OCI-LY1 (cell line): ENCODE results near the gene BAIAP3.

ENCODE experiments used
- H2AFZ ChIP-seq: fragments of 200-600 bp; sonication (generic), shearing (Covaris generic); 2 replicates; pipeline ENCODE4 v1.6.0; 2014; ENCODE audit warnings: antibody characterized with exemption, mild to moderate bottlenecking, low read length
- H3F3A ChIP-seq: fragments of 200-600 bp; sonication (generic), shearing (Covaris generic); 2 replicates; pipeline ENCODE4 v1.6.0; 2014; ENCODE audit warnings: mild to moderate bottlenecking, antibody characterized with exemption, low read length, moderate library complexity; ENCODE audit not compliant: insufficient read depth
- H3K27ac ChIP-seq: fragments of 200-600 bp; sonication (generic); 2 replicates; pipeline ENCODE4 v1.5.1; 2014; ENCODE audit warnings: low read length, mixed run types, mild to moderate bottlenecking, low read depth; ENCODE audit not compliant: poor library complexity, severe bottlenecking
- H3K27me3 ChIP-seq: fragments of 200-600 bp; sonication (generic); 2 replicates; pipeline ENCODE4 v1.6.0; 2014; ENCODE audit warnings: antibody characterized with exemption, mild to moderate bottlenecking, low read length, moderate library complexity; ENCODE audit not compliant: insufficient read depth
- H3K36me3 ChIP-seq: fragments of 200-600 bp; sonication (generic); 2 replicates; pipeline ENCODE4 v1.6.1; 2014; ENCODE audit warnings: mild to moderate bottlenecking, antibody characterized with exemption, low read length, moderate library complexity, mixed read lengths; ENCODE audit not compliant: insufficient read depth
- H3K4me1 ChIP-seq: fragments of 200-600 bp; sonication (generic); 2 replicates; pipeline ENCODE4 v1.5.1; 2014; ENCODE audit warnings: mild to moderate bottlenecking, low read length, moderate library complexity; ENCODE audit not compliant: insufficient read depth, severe bottlenecking
- H3K4me2 ChIP-seq: fragments of 200-600 bp; sonication (generic), shearing (Covaris generic); 2 replicates; pipeline ENCODE4 v1.6.1; 2014; ENCODE audit warnings: low read length
- H3K4me3 ChIP-seq: fragments of 200-600 bp; sonication (generic); 2 replicates; pipeline ENCODE4 v1.5.1; 2014; ENCODE audit warnings: low read length, low read depth, mild to moderate bottlenecking, mixed read lengths; ENCODE audit not compliant: poor library complexity, severe bottlenecking
- H3K79me2 ChIP-seq: fragments of 200-600 bp; shearing (Covaris generic); 2 replicates; pipeline ENCODE4 v1.6.1; 2016; ENCODE audit warnings: mixed run types, low read length, mixed read lengths; ENCODE audit not compliant: insufficient read depth
- H3K9ac ChIP-seq: fragments of 200-600 bp; sonication (generic), shearing (Covaris generic); 2 replicates; pipeline ENCODE4 v1.6.1; 2014; ENCODE audit warnings: mild to moderate bottlenecking, low read length, mixed read lengths
- H3K9me2 ChIP-seq: fragments of 200-600 bp; sonication (generic), shearing (Covaris generic); 2 replicates; pipeline ENCODE4 v1.6.1; 2014; ENCODE audit warnings: low read depth, mild to moderate bottlenecking, low read length, mixed read lengths
- H3K9me3 ChIP-seq: fragments of 200-600 bp; shearing (Covaris generic); 2 replicates; pipeline ENCODE4 v1.6.1; 2014; ENCODE audit warnings: low read length, mixed read lengths
- H4K20me1 ChIP-seq: fragments of 200-600 bp; sonication (generic), shearing (Covaris generic); 2 replicates; pipeline ENCODE4 v1.6.0; 2016; ENCODE audit warnings: mild to moderate bottlenecking, low read length; ENCODE audit not compliant: insufficient read depth
- EZH2 ChIP-seq: fragments of 200-600 bp; sonication (generic), shearing (Covaris generic); IDR thresholded peaks from 2 replicates; pipeline ENCODE4 v1.8.0; 2017; ENCODE audit warnings: borderline replicate concordance, mixed run types, mild to moderate bottlenecking, antibody characterized with exemption, low read length, moderate library complexity, mixed read lengths
- TF ChIP-seq, protein P1 (sequence below): fragments of 200-600 bp; sonication (generic), shearing (Covaris generic); IDR thresholded peaks from 2 replicates; pipeline ENCODE4 v1.5.1; 2017; ENCODE audit warnings: mild to moderate bottlenecking, antibody characterized with exemption, low read length, moderate library complexity, mixed read lengths

Gene BAIAP3

GRCh38 chr16:1330260-1330914 lies 3.1 kb upstream of the BAIAP3 start:
- Histone ChIP-seq H2AFZ (no peak overlapping the region), H3F3A (no peaks in the 10 kb centered on the region), H3K9ac (no peak overlapping the region), H3K9me2 (no peaks in the 10 kb centered on the region), H3K27me3 (0 out of 2 replicates have a peak, but pooled peaks cover 5% of the 10 kb centered on the region), H3K4me1 (peaks cover 45% of the 10 kb centered on the region), H3K36me3 (peaks cover 2% of the 10 kb centered on the region; the same call in 1 of the 2 replicates), H4K20me1 (no peaks in the 10 kb centered on the region), H3K79me2 (no peaks in the 10 kb centered on the region), H3K4me2 (no peak overlapping the region), H3K9me3 (no peaks in the 10 kb centered on the region), H3K4me3 (peak overlapping the region; percentile 55), H3K27ac (peak overlapping the region; percentile 93)
- TF ChIP-seq EZH2 = no peak
- TF ChIP-seq, protein P1, sequence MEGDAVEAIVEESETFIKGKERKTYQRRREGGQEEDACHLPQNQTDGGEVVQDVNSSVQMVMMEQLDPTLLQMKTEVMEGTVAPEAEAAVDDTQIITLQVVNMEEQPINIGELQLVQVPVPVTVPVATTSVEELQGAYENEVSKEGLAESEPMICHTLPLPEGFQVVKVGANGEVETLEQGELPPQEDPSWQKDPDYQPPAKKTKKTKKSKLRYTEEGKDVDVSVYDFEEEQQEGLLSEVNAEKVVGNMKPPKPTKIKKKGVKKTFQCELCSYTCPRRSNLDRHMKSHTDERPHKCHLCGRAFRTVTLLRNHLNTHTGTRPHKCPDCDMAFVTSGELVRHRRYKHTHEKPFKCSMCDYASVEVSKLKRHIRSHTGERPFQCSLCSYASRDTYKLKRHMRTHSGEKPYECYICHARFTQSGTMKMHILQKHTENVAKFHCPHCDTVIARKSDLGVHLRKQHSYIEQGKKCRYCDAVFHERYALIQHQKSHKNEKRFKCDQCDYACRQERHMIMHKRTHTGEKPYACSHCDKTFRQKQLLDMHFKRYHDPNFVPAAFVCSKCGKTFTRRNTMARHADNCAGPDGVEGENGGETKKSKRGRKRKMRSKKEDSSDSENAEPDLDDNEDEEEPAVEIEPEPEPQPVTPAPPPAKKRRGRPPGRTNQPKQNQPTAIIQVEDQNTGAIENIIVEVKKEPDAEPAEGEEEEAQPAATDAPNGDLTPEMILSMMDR = peak; percentile 79

GRCh38 chr16:1330931-1331711 lies 2.3 kb upstream of the BAIAP3 start:
- Histone ChIP-seq H3K79me2 (no peaks in the 10 kb centered on the region), H3K9ac (peak overlapping the region; percentile 39; the same call in 1 of the 2 replicates), H3K36me3 (no peaks in the 10 kb centered on the region), H3K4me3 (peak overlapping the region; percentile 55), H3K4me1 (peaks cover 39% of the 10 kb centered on the region), H2AFZ (no peak overlapping the region), H3K4me2 (peak overlapping the region; percentile 75), H3K9me2 (no peaks in the 10 kb centered on the region), H3K9me3 (no peaks in the 10 kb centered on the region), H3K27ac (peak overlapping the region; percentile 93), H3K27me3 (0 out of 2 replicates have a peak, but pooled peaks cover 10% of the 10 kb centered on the region), H3F3A (no peaks in the 10 kb centered on the region), H4K20me1 (no peaks in the 10 kb centered on the region)
- TF ChIP-seq, protein P1 = no peak
- TF ChIP-seq EZH2 = no peak

DNA sequence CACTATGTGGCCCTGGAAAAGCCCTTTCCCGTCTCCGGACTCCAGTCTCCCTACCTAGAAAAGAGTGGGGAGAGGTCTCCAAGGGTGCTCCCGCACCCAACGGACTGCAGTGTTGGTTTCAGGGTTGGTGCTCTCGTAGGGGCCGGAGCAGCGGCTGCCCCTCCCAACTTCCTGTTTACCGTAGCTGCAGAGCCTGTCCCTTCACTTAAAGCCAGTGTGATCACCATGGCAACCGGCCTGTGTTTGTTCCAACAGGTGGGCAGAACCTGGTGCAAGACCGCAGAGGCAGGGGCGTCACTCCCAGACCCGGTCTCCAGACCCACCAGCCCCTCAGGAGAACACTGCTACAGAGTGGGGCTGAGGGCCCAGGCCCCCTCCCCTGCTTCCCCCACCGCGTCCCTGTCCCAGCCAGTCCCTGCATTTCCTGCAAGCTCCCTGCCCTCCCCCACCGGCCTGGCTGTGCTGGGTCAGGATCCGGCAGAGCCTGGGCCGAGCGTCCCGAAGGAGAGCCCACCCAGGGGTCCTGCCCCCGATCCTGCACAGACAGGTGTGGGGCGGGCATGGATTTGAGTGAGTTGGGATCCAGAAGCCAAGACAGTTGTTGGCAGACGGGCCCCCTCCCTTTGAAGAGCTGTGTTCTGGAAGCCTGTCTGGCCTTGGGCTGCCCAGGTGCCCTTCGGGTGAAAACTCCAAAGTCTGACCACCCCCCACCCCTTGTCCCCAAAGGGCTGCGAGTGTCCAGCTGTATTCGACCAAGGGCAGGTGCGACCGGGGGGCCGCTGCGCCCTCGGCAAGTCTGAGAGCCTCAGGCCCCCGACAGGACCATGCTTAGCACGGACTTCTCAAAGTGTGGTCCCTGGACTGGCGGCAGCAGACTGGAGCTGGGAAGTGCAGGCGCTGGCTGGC lies 1.5 kb upstream of the BAIAP3 start:
- H4K20me1 ChIP-seq = no peaks in the 10 kb centered on the region
- no peaks in the 10 kb centered on the region for H3K36me3 ChIP-seq
- H3K4me3 ChIP-seq = peak overlapping the region; percentile 55
- TF ChIP-seq EZH2 = no peak
- TF ChIP-seq, protein P1 = no peak
- H3K9me3 ChIP-seq = no peaks in the 10 kb centered on the region
- peak overlapping the region; percentile 39; the same call in 1 of the 2 replicates for H3K9ac ChIP-seq
- peaks cover 16% of the 10 kb centered on the region; the same call in 1 of the 2 replicates for H3K27me3 ChIP-seq
- no peaks in the 10 kb centered on the region for H3F3A ChIP-seq
- peak overlapping the region; percentile 75 for H3K4me2 ChIP-seq
- peak overlapping the region; percentile 93 for H3K27ac ChIP-seq
- H3K79me2 ChIP-seq = no peaks in the 10 kb centered on the region
- H3K4me1 ChIP-seq = peaks cover 31% of the 10 kb centered on the region
- no peaks in the 10 kb centered on the region for H3K9me2 ChIP-seq
- no peak overlapping the region for H2AFZ ChIP-seq
